GM19239 (cell line): ENCODE results near the gene ATP1A3.

ENCODE experiments used
- DNase-seq: peaks from one replicate; pipeline ENCODE4 v3.0.0; 2011; ENCODE audit warnings: low spot score; ENCODE audit not compliant: insufficient read length
- FAIRE-seq: peaks from 2 replicates; lab custom pipeline; 2011; peaks lifted over from hg19 to GRCh38; lab: Jason Lieb, UNC

ATP1A3 gene

GRCh38 chr19:41988947-41989346 lies 5.1 kb downstream of the ATP1A3 start:
- no peak for FAIRE-seq
- DNase-seq, result no peak

GRCh38 chr19:41987141-41987860 lies 6.7 kb downstream of the ATP1A3 start:
- no peak for FAIRE-seq
- DNase-seq, result no peak

GRCh38 chr19:41984961-41985360 lies 9.1 kb downstream of the ATP1A3 start:
- FAIRE-seq (no peak), DNase-seq (no peak)

GRCh38 chr19:41981724-41982123 lies 12.3 kb downstream of the ATP1A3 start:
- DNase-seq (no peak), FAIRE-seq (no peak)

DNA sequence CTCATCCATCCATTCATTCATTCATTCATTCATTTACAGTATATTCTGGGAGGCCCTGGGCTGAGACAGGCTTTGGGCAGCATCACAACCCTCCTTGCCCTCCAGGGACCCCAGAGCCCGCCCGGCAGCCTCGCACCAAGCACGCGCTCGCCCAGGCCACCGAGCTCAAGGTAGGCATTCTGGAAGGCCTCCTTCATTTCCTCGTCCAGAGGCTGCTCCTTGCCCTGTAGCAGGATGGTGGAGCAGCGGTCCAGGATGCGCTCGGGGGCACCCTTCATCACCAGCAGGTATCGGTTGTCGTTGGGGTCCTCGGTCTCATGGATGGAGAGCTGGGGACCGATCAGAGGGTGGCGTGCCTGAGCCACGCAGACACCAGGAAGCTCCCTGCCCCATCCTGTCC lies 15.6 kb downstream of the ATP1A3 start:
- FAIRE-seq (no peak), DNase-seq (no peak)

DNA sequence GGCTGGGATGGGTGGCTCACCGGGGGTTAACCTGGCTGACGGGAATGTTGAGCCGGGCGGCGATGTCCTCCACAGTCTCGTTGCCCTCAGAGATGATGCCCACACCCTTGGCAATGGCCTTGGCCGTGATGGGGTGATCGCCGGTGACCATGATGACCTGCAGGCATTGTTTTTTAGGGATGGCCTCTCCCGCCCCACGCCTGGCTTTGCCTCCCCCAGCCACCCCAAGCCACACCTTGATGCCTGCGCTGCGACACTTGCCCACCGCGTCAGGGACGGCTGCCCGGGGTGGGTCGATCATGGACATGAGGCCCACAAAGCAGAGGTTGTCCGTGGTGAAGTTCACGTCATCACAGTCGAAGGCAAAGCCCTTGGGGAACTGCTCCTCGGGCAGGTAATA lies 16.1 kb downstream of the ATP1A3 start:
- FAIRE-seq, result no peak
- no peak for DNase-seq

DNA sequence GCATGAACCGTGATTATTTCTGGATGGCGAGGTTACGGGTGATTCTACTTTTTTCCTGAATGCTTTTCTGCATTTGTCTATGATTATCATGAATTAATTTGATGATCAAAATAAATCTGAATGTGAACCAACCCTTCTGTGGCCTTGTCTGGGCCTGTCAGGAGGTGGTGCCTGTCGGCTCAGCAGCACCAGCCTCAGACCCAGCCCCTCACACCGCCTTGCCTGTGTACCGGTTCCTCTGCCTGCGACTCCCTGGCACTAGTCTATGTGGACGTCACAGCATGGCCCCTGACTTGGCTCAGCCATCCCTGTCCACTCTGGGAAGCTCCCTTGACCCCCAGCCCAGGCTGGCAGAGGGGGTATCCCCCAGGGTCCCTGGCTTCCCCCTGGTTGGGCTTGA lies 19.4 kb downstream of the ATP1A3 start:
- FAIRE-seq (no peak), DNase-seq (no peak)

DNA sequence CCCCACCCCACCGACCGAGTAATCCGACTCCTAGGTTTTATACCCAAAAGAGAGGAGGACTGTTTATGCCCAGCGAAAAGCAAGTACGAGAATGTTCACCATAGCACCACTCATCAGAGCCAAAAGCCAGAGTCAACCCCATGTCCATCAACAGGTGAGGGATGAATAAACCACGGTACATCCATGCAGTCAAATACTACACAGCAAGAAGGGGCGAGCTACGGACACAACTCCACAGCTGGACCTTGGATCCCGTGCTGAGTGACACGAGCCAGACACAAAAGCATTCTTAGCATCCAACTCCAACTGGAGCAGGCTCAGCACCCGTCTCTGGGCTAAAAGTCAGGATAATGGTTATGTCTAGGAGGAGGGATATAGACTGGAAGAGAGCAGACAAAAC lies 22.7 kb downstream of the ATP1A3 start:
- DNase-seq (no peak), FAIRE-seq (no peak)

GRCh38 chr19:41969772-41970458 lies 24.1 kb downstream of the ATP1A3 start:
- DNase-seq (no peak), FAIRE-seq (no peak)

GRCh38 chr19:41968751-41969595 lies 25.1 kb downstream of the ATP1A3 start:
- FAIRE-seq (no peak), DNase-seq (no peak)

GRCh38 chr19:41967054-41967783 lies 26.8 kb downstream of the ATP1A3 start:
- FAIRE-seq (no peak), DNase-seq (no peak)

DNA sequence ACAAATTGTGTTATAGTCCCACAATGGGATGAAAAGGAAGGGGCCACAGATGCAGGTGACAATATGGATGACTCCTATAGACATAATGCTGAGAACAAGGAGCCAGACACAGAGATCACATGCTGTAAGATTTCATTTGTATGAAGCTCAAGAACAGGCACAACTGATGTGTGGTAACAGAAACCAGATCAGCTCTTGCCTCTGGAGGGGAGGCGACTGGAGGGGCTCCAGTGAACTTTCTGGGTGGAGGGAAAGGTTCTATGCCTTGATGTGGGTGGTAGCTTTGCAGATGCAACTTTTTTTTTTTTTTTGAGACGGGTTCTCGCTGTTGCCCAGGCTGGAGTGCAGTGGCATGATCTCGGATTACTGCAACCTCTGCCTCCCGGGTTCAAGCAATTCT lies 28.9 kb downstream of the ATP1A3 start:
- DNase-seq (no peak), FAIRE-seq (no peak)

DNA sequence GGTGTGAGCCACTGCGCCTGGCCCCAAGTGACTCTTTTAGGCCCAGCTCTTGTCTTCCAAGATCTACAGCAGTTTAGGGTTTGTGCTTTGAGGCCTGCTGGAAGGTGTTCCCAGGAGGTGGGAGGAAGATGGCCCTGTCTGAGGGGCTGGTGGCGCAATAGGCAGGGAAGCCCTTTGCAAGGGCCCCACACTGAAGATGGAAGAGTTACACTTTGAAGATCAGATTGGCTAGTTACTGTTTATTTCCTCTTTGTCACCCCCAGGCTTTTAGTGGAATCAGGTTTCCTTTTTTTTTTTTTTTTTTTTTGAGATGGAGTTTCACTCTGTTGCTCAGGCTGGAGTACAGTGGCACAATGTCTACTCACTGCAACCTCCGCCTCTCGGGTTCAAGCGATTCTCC lies 33.1 kb downstream of the ATP1A3 start:
- DNase-seq, result no peak
- no peak for FAIRE-seq

DNA sequence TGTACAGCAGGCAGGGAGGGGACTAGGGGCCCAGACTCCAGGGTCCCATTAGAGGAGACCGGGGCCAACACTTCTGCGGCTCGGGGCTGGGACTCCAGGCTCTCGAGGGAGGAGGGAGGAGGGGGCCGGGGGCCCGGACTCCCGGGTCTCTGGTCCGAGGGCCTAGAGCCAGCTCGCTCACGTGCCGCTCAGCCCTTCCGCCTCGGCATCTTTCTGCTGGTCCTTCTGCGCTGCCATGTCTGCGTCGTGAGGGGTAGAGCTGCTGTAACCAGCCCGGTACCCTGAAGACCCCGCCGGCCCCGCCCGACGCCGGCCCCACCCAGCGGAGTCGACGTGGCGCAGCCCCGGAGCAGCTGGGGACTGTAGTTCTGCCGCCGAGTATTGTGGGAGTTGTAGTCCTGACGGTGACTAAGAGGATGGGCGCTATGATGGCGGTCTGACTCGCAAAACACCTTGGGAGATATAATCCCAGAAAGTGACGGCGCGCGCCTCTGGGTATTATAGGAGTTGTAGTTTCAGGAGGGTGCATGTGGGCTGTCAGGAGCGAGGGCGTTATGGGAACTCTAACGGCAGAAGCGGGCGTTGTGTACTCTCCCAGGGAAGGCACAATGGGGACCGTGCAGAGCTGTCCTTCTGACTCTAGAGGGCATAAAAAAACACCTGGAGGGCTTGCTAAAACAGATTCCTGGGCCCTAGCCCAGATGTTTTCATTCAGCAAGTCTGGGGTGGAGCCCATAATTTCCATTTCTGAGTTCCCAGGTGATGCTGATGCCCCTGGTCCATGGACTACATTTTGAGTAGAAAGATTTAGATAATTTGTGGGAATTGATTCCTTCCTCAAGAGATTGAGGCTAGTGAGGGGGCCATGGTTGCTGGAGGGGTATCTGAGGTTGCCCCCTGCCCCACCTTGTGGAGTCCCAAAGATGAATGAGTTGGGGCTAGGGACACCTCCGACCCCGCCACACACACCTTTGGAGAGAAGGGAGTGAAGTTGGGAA lies 34.7 kb downstream of the ATP1A3 start, which contains the start of gene RABAC1:
RABAC1 (minus strand) TSS at position 266 of the 998 bp plus-strand sequence; CDS start at position 237, 29 bp downstream.
- peak; percentile 96 for DNase-seq
- peak; percentile 95 for FAIRE-seq

DNA sequence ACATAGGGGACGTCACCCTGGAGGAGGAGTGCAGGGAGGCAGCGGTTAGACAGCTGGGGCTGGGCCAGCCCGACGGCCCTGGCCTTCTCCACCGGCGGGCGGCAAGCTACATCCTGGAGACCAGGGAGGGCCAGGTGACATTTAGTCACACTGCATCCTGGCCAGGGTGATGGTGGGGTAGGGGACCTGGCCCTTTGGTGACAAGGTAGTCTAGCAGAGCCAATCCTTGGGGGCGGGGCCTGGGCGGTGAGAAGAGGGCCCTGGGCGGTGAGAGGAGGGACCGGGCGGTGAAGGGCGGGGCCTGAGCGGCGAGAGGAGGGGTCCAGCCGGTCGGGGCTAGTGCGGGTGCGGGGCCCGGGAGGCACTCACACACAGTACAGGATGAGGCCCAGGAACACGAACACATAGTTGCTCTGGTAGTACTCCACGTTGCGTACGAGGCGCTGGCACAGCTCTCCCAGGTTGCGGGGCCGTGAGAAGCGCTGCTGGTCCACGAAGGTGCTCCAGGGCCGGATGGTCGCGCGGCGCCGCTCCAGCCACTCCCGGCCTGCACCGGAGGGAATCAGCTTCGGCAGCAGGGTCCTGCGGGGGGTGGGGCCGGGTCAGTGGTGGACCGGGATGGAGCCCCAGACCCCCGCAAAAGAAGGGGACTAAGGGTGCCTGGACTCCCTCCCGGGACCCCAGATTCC lies 35.5 kb downstream of the ATP1A3 start:
- DNase-seq (peak; percentile 64), FAIRE-seq (no peak)

- DNase-seq (peak; percentile 75), FAIRE-seq (peak; percentile 92)
Observed at GRCh38 chr19:41957838-41958366, 36.1 kb downstream of the ATP1A3 start.

GRCh38 chr19:41957161-41957837 lies 36.7 kb downstream of the ATP1A3 start:
- no peak for DNase-seq
- FAIRE-seq, result no peak

GRCh38 chr19:41956621-41957020 lies 37.4 kb downstream of the ATP1A3 start:
- no peak for DNase-seq
- FAIRE-seq, result no peak
